ENCODE measurements around the gene PSENEN. TPM values are rescaled to one million over a fixed set of nuclear protein-coding genes. Genes with fewer than 3 reads are reported as not detected.
A peak's percentile ranks its signal among the peaks of the same experiment; 100 is the strongest.

PSENEN gene
- total and polyA plus RNA-seq, 4 donors = 32.4 to 59.2 (median 35.0) TPM

- WGBS, 2 donors = 0 to 1% methylated on average over 55 to 77 of the region's 77 CpGs
- Histone ChIP-seq H3K27me3 (ENCODE audit: control insufficient read depth in 1 of 2, insufficient read depth in 2 of 2, low read length in 1 of 2) (no peaks in the 10 kb centered on the region), H3K4me1 (ENCODE audit: control insufficient read depth in 1 of 2, insufficient read depth in 2 of 2, low read length in 2 of 2) (no peaks in the 10 kb centered on the region), H3K36me3 (ENCODE audit: control insufficient read depth in 1 of 2, insufficient read depth in 2 of 2, low read length in 1 of 2) (peaks cover 0 to 5% of the 10 kb centered on the region in 2 donors), H3K4me3 (ENCODE audit: low read length in 2 of 2) (peak overlapping the region; percentile 76 to 93), H3K27ac (ENCODE audit: low read depth in 1 of 2, low read length in 2 of 2) (peak overlapping the region in 1 of 2 donors; percentile 37), H3K9me3 (ENCODE audit: control insufficient read depth, low read length) (no peaks in the 10 kb centered on the region)
- intact Hi-C loops (cut with DNase I) = loop anchor here (1.0 to 5.0 kb wide), 3 partner anchors 23 to 170 kb away; partner anchors contain the start of gene TMEM147 (in 1 of the 2)
- peak; percentile 96 to 98 for DNase-seq
- peak; percentile 97 for ATAC-seq (ENCODE audit: low FRiP score)
Observed at GRCh38 chr19:35716801-35717664, 28.4 kb upstream of the PSENEN start.

DNA sequence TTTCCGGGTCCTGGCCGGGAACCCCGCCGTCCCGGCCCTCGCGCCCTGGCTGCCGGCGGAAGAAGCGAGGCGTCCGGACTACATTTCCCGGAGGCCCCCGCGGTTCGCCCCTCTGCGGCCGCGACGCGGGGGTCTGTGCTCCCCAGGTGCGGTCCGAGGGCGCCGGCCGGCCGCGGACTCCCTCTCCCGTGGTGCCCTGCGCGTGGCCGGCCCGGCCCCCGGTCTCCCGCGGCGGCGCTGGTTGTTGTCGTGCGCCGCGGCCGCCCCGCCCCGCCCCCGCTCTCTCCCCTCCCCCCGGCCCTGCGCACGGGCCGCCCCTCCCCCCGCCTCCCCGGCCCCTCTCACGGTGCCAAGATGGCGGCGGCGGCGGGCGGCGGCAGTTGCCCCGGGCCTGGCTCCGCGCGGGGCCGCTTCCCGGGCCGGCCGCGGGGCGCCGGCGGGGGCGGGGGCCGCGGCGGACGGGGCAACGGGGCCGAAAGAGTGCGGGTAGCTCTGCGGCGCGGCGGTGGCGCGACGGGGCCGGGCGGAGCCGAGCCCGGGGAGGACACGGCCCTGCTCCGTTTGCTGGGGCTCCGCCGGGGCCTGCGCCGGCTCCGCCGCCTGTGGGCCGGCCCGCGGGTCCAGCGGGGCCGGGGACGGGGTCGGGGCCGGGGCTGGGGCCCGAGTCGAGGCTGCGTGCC lies 27.6 kb upstream of the PSENEN start, which contains the start of gene KMT2B:
Gene KMT2B, plus strand, starts transcription at position 339 of the 680 bp plus-strand sequence. Its CDS starts 16 bp downstream, at position 355.
- H3K27ac ChIP-seq (ENCODE audit: low read depth in 1 of 2, low read length in 2 of 2) = peak within 1 kb of the TSS in 1 of 2 donors; percentile 43
- WGBS, 2 donors = 1 to 2% methylated on average over 33 to 109 of the region's 109 CpGs
- H3K27me3 ChIP-seq (ENCODE audit: control insufficient read depth in 1 of 2, insufficient read depth in 2 of 2, low read length in 1 of 2) = no peaks in the 10 kb centered on the region
- H3K4me3 ChIP-seq (ENCODE audit: low read length in 2 of 2) = peak within 1 kb of the TSS; percentile 76 to 93
- ATAC-seq (ENCODE audit: low FRiP score) (peak; percentile 84), DNase-seq (peak in 1 of 2 donors; percentile 98)
- H3K4me1 ChIP-seq (ENCODE audit: control insufficient read depth in 1 of 2, insufficient read depth in 2 of 2, low read length in 2 of 2) = no peaks in the 10 kb centered on the region
- intact Hi-C loops (cut with DNase I) = loop anchor here (1.0 to 5.0 kb wide), 3 partner anchors 24 to 171 kb away; partner anchors contain the start of gene TMEM147 (in 1 of the 2)
- no peaks in the 10 kb centered on the region for H3K9me3 ChIP-seq (ENCODE audit: control insufficient read depth, low read length)
- H3K36me3 ChIP-seq (ENCODE audit: control insufficient read depth in 1 of 2, insufficient read depth in 2 of 2, low read length in 1 of 2) = peaks cover 0 to 8% of the 10 kb centered on the region in 2 donors

DNA sequence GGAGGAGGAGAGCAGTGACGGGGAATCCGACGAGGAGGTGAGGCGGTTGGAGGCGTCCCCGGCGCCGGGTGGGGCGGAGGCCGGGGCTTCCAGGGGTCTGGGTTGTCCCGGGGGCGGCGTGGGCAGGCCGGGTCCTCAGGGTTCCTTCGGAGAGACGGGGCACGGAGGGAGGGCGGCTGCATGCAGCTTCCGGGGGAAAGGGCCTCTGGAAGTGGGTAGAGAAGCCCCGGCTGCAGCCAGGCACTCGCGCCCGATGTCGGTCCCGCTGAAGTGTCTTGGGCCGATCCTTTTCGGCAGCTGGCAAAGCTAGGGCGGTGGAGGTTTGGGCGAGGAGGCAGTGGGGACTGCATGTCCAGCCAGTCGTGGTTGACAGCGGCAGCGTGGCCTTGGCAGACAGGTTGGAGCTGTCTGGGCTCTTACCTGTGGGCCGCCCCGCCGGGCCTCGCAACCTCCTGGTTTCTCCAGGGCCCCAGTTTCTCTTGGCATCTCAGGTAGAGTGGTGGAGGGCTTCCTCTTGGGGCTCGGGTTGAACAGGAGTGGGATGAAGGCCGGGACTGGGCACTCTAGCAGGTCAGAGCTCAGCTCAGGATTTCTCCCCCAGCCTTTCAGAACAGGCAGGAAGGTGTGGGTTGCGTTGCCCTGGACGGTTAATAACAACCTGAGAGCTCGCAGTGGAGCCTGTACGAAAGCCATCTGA lies 27.0 kb upstream of the PSENEN start:
- DNase-seq = peak in 1 of 2 donors; percentile 85
- Histone ChIP-seq H3K27me3 (ENCODE audit: control insufficient read depth in 1 of 2, insufficient read depth in 2 of 2, low read length in 1 of 2) (no peaks in the 10 kb centered on the region), H3K36me3 (ENCODE audit: control insufficient read depth in 1 of 2, insufficient read depth in 2 of 2, low read length in 1 of 2) (peaks cover 0 to 11% of the 10 kb centered on the region in 2 donors), H3K9me3 (ENCODE audit: control insufficient read depth, low read length) (no peaks in the 10 kb centered on the region), H3K4me1 (ENCODE audit: control insufficient read depth in 1 of 2, insufficient read depth in 2 of 2, low read length in 2 of 2) (no peaks in the 10 kb centered on the region), H3K4me3 (ENCODE audit: low read length in 2 of 2) (peak overlapping the region; percentile 76 to 93), H3K27ac (ENCODE audit: low read depth in 1 of 2, low read length in 2 of 2) (peak overlapping the region in 1 of 2 donors; percentile 43)
- WGBS, 2 donors = 1 to 2% methylated on average over 24 to 42 of the region's 42 CpGs
- intact Hi-C loops (cut with DNase I) = loop anchor here in 1 of 2 donors (5.0 kb wide), 1 partner anchor 171 kb away; the partner anchor contains the start of gene TMEM147
- no peak for ATAC-seq (ENCODE audit: low FRiP score)

GRCh38 chr19:35719402-35720162 lies 25.9 kb upstream of the PSENEN start:
- intact Hi-C loops (cut with DNase I) = loop anchor here in 1 of 2 donors (5.0 kb wide), 2 partner anchors 172 to 562 kb away; partner anchors contain the start of gene TMEM147
- Histone ChIP-seq H3K27ac (ENCODE audit: low read depth in 1 of 2, low read length in 2 of 2) (no peak overlapping the region), H3K27me3 (ENCODE audit: control insufficient read depth in 1 of 2, insufficient read depth in 2 of 2, low read length in 1 of 2) (no peaks in the 10 kb centered on the region), H3K4me3 (ENCODE audit: low read length in 2 of 2) (no peak overlapping the region), H3K36me3 (ENCODE audit: control insufficient read depth in 1 of 2, insufficient read depth in 2 of 2, low read length in 1 of 2) (peaks cover 0 to 13% of the 10 kb centered on the region in 2 donors), H3K9me3 (ENCODE audit: control insufficient read depth, low read length) (no peaks in the 10 kb centered on the region), H3K4me1 (ENCODE audit: control insufficient read depth in 1 of 2, insufficient read depth in 2 of 2, low read length in 2 of 2) (no peaks in the 10 kb centered on the region)
- ATAC-seq (ENCODE audit: low FRiP score) = no peak
- no peak for DNase-seq
- 84 to 86% methylated on average over 29 to 32 of the region's 32 CpGs for WGBS, 2 donors

GRCh38 chr19:35720163-35720524 lies 25.3 kb upstream of the PSENEN start:
- Histone ChIP-seq H3K27ac (ENCODE audit: low read depth in 1 of 2, low read length in 2 of 2) (no peak overlapping the region), H3K4me1 (ENCODE audit: control insufficient read depth in 1 of 2, insufficient read depth in 2 of 2, low read length in 2 of 2) (no peaks in the 10 kb centered on the region), H3K27me3 (ENCODE audit: control insufficient read depth in 1 of 2, insufficient read depth in 2 of 2, low read length in 1 of 2) (no peaks in the 10 kb centered on the region), H3K4me3 (ENCODE audit: low read length in 2 of 2) (no peak overlapping the region), H3K9me3 (ENCODE audit: control insufficient read depth, low read length) (no peaks in the 10 kb centered on the region), H3K36me3 (ENCODE audit: control insufficient read depth in 1 of 2, insufficient read depth in 2 of 2, low read length in 1 of 2) (peaks cover 0 to 17% of the 10 kb centered on the region in 2 donors)
- no peak for ATAC-seq (ENCODE audit: low FRiP score)
- no peak for DNase-seq
- intact Hi-C loops (cut with DNase I) = loop anchor here in 1 of 2 donors (5.0 kb wide), 1 partner anchor 563 kb away; no protein-coding TSS in a partner anchor
- 86 to 87% methylated on average over 9 of the region's 9 CpGs for WGBS, 2 donors

DNA sequence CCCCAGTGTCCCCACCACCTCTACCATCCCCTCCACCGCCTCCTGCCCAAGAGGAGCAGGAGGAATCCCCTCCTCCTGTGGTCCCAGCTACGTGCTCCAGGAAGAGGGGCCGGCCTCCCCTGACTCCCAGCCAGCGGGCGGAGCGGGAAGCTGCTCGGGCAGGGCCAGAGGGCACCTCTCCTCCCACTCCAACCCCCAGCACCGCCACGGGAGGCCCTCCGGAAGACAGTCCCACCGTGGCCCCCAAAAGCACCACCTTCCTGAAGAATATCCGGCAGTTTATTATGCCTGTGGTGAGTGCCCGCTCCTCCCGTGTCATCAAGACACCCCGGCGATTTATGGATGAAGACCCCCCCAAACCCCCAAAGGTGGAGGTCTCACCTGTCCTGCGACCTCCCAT lies 24.8 kb upstream of the PSENEN start:
- Histone ChIP-seq H3K36me3 (ENCODE audit: control insufficient read depth in 1 of 2, insufficient read depth in 2 of 2, low read length in 1 of 2) (peaks cover 0 to 20% of the 10 kb centered on the region in 2 donors), H3K27ac (ENCODE audit: low read depth in 1 of 2, low read length in 2 of 2) (no peak overlapping the region), H3K4me1 (ENCODE audit: control insufficient read depth in 1 of 2, insufficient read depth in 2 of 2, low read length in 2 of 2) (no peaks in the 10 kb centered on the region), H3K27me3 (ENCODE audit: control insufficient read depth in 1 of 2, insufficient read depth in 2 of 2, low read length in 1 of 2) (no peaks in the 10 kb centered on the region), H3K9me3 (ENCODE audit: control insufficient read depth, low read length) (no peaks in the 10 kb centered on the region), H3K4me3 (ENCODE audit: low read length in 2 of 2) (no peak overlapping the region)
- ATAC-seq (ENCODE audit: low FRiP score) (no peak), DNase-seq (no peak)
- intact Hi-C loops (cut with DNase I) = loop anchor here in 1 of 2 donors (5.0 kb wide), 1 partner anchor 563 kb away; no protein-coding TSS in a partner anchor
- WGBS, 2 donors = 85 to 87% methylated on average over 16 to 17 of the region's 17 CpGs

- H3K4me3 ChIP-seq (ENCODE audit: low read length in 2 of 2) = no peak overlapping the region
- H3K36me3 ChIP-seq (ENCODE audit: control insufficient read depth in 1 of 2, insufficient read depth in 2 of 2, low read length in 1 of 2) = peaks cover 0 to 20% of the 10 kb centered on the region in 2 donors
- DNase-seq = no peak
- H3K4me1 ChIP-seq (ENCODE audit: control insufficient read depth in 1 of 2, insufficient read depth in 2 of 2, low read length in 2 of 2) = no peaks in the 10 kb centered on the region
- H3K9me3 ChIP-seq (ENCODE audit: control insufficient read depth, low read length) = no peaks in the 10 kb centered on the region
- ATAC-seq (ENCODE audit: low FRiP score) = no peak
- no peaks in the 10 kb centered on the region for H3K27me3 ChIP-seq (ENCODE audit: control insufficient read depth in 1 of 2, insufficient read depth in 2 of 2, low read length in 1 of 2)
- no peak overlapping the region for H3K27ac ChIP-seq (ENCODE audit: low read depth in 1 of 2, low read length in 2 of 2)
- 90 to 93% methylated on average over 16 of the region's 16 CpGs for WGBS, 2 donors
- intact Hi-C loops (cut with DNase I) = loop anchor here in 1 of 2 donors (5.0 kb wide), 1 partner anchor 564 kb away; no protein-coding TSS in a partner anchor
Observed at GRCh38 chr19:35721374-35721773, 24.1 kb upstream of the PSENEN start.
